ENCODE data around the gene SBK1. TPM values are rescaled to one million over a fixed set of nuclear protein-coding genes. Genes with fewer than 3 reads are reported as not detected.
A peak's percentile ranks its signal among the peaks of the same experiment; 100 is the strongest.

SBK1 gene
- total and polyA plus RNA-seq, 9 donors, result 0.32 to 1.5 (median 0.79) TPM

GRCh38 chr16:28276301-28276700 is 16.0 kb upstream of the SBK1 start:
- 77 to 81% (median 77%) methylated on average over 11 of the region's 11 CpGs for WGBS, 3 donors
- Histone ChIP-seq H3K36me3 (no peaks in the 10 kb centered on the region), H3K27me3 (no peaks in the 10 kb centered on the region), H3K4me3 (no peak overlapping the region), H3K27ac (no peak overlapping the region), H3K4me1 (ENCODE audit: insufficient read depth) (peaks cover 3% of the 10 kb centered on the region), H3K9me3 (no peaks in the 10 kb centered on the region)
- DNase-seq, result no peak
- TF ChIP-seq POLR2A (IDR thresholded peaks at IDR 0.05) (no peak), CTCF (IDR thresholded peaks at IDR 0.05) (no peak), EP300 (IDR thresholded peaks at IDR 0.05) (no peak)
- intact Hi-C loops (cut with DNase I), result loop anchor here in 1 of 4 donors (5.0 kb wide), 1 partner anchor 36 kb away; no protein-coding TSS in a partner anchor

GRCh38 chr16:28277537-28278388 is 14.6 kb upstream of the SBK1 start:
- no peaks in the 10 kb centered on the region for H3K27me3 ChIP-seq
- H3K4me1 ChIP-seq (ENCODE audit: insufficient read depth), result peaks cover 3% of the 10 kb centered on the region
- no peak overlapping the region for H3K27ac ChIP-seq
- WGBS, 3 donors, result 2 to 3% (median 2%) methylated on average over 42 to 44 of the region's 44 CpGs
- H3K9me3 ChIP-seq, result no peaks in the 10 kb centered on the region
- H3K36me3 ChIP-seq, result no peaks in the 10 kb centered on the region
- TF ChIP-seq EP300 (IDR thresholded peaks at IDR 0.05) (no peak), POLR2A (IDR thresholded peaks at IDR 0.05) (no peak), CTCF (IDR thresholded peaks at IDR 0.05) (peak; percentile 86 to 91 (median 90))
- peak; percentile 77 to 91 (median 87) for DNase-seq
- peak overlapping the region; percentile 39 for H3K4me3 ChIP-seq
- intact Hi-C loops (cut with DNase I), result loop anchor here in 1 of 4 donors (5.0 kb wide), 1 partner anchor 35 kb away; no protein-coding TSS in a partner anchor

- intact Hi-C loops (cut with DNase I), result loop anchor here in 1 of 4 donors (5.0 kb wide), 1 partner anchor 33 kb away; no protein-coding TSS in a partner anchor
- 85 to 90% (median 85%) methylated on average over 6 of the region's 6 CpGs for WGBS, 3 donors
- DNase-seq, result no peak
These were observed 13.3 kb upstream of the SBK1 start for GRCh38 chr16:28279006-28279405.

More at GRCh38 chr16:28279006-28279405, 13.3 kb upstream of the SBK1 start:
- TF ChIP-seq CTCF (IDR thresholded peaks at IDR 0.05) (no peak), EP300 (IDR thresholded peaks at IDR 0.05) (no peak), POLR2A (IDR thresholded peaks at IDR 0.05) (no peak)
- no peaks in the 10 kb centered on the region for H3K9me3 ChIP-seq
- no peak overlapping the region for H3K27ac ChIP-seq
- no peaks in the 10 kb centered on the region for H3K36me3 ChIP-seq
- no peak overlapping the region for H3K4me3 ChIP-seq
- no peaks in the 10 kb centered on the region for H3K27me3 ChIP-seq
- H3K4me1 ChIP-seq (ENCODE audit: insufficient read depth), result peaks cover 3% of the 10 kb centered on the region
